SU-DHL-6 (cell line): ENCODE results near the gene OTOGL.

ENCODE experiments used
- H2AFZ ChIP-seq: fragments of 200-600 bp; sonication (generic); 2 replicates; pipeline ENCODE4 v1.6.1; 2014; ENCODE audit warnings: low read depth, mild to moderate bottlenecking, moderate library complexity, mixed read lengths, antibody characterized with exemption, low read length; ENCODE audit not compliant: severe bottlenecking
- H3F3A ChIP-seq: fragments of 200-600 bp; shearing (Covaris generic); 2 replicates; pipeline ENCODE4 v1.6.0; 2016; ENCODE audit warnings: antibody characterized with exemption, mild to moderate bottlenecking; ENCODE audit not compliant: insufficient read depth
- H3K27ac ChIP-seq: fragments of 200-600 bp; sonication (generic); 2 replicates; pipeline ENCODE4 v1.5.1; 2016; ENCODE audit warnings: low read depth, mild to moderate bottlenecking, low read length, moderate library complexity, mixed read lengths
- H3K27me3 ChIP-seq: fragments of 200-600 bp; sonication (generic), shearing (Covaris generic); 2 replicates; pipeline ENCODE4 v1.6.0; 2014; ENCODE audit warnings: mild to moderate bottlenecking, low read length
- H3K36me3 ChIP-seq: fragments of 200-600 bp; sonication (generic); 2 replicates; pipeline ENCODE4 v1.6.1; 2014; ENCODE audit warnings: mild to moderate bottlenecking, low read length, mixed read lengths
- H3K4me2 ChIP-seq: fragments of 300-600, 200-600 bp; shearing (Covaris generic), sonication (generic); 2 replicates; pipeline ENCODE4 v1.6.0; 2014; ENCODE audit warnings: low read length, low read depth, mild to moderate bottlenecking; ENCODE audit not compliant: poor library complexity, severe bottlenecking
- H3K4me3 ChIP-seq: fragments of 200-600 bp; sonication (generic); 2 replicates; pipeline ENCODE4 v1.5.1; 2014; ENCODE audit warnings: antibody characterized with exemption, low read length, mild to moderate bottlenecking, mixed read lengths; ENCODE audit not compliant: insufficient read depth, poor library complexity, severe bottlenecking
- H3K79me2 ChIP-seq: fragments of 200-600 bp; sonication (generic); 2 replicates; pipeline ENCODE4 v1.6.1; 2014; ENCODE audit warnings: mild to moderate bottlenecking, low read length, moderate library complexity; ENCODE audit not compliant: insufficient read depth
- H3K9ac ChIP-seq: fragments of 200-600 bp; sonication (generic); 2 replicates; pipeline ENCODE4 v1.7.0; 2014; ENCODE audit warnings: mild to moderate bottlenecking, low read length
- H3K9me2 ChIP-seq: fragments of 200-600 bp; sonication (generic); replicated peaks from 2 replicates; pipeline ENCODE4 v1.6.1; 2014; ENCODE audit warnings: low read length; ENCODE audit not compliant: insufficient read depth
- H3K9me3 ChIP-seq: fragments of 200-600 bp; sonication (generic); 2 replicates; pipeline ENCODE4 v1.6.1; 2014; ENCODE audit warnings: low read length, mixed read lengths; ENCODE audit not compliant: insufficient read depth
- H4K20me1 ChIP-seq: fragments of 200-600 bp; sonication (generic); 2 replicates; pipeline ENCODE4 v1.6.1; 2014; ENCODE audit warnings: low read depth, mild to moderate bottlenecking, antibody characterized with exemption, low read length, moderate library complexity, mixed read lengths
- EZH2phosphoT487 ChIP-seq: fragments of 200-600 bp; sonication (generic), shearing (Covaris generic); conservative IDR thresholded peaks from 2 replicates; pipeline ENCODE4 v1.6.1; 2018; ENCODE audit warnings: mild to moderate bottlenecking, antibody characterized with exemption, low read length, moderate library complexity, mixed read lengths
- TF ChIP-seq, protein P1 (sequence below): fragments of 200-600 bp; sonication (generic); IDR thresholded peaks from one replicate; pipeline ENCODE4 v1.5.1; 2017; ENCODE audit warnings: antibody characterized with exemption, mild to moderate bottlenecking, low read length, moderate library complexity; ENCODE audit not compliant: insufficient read depth, poor library complexity, severe bottlenecking

OTOGL gene

DNA sequence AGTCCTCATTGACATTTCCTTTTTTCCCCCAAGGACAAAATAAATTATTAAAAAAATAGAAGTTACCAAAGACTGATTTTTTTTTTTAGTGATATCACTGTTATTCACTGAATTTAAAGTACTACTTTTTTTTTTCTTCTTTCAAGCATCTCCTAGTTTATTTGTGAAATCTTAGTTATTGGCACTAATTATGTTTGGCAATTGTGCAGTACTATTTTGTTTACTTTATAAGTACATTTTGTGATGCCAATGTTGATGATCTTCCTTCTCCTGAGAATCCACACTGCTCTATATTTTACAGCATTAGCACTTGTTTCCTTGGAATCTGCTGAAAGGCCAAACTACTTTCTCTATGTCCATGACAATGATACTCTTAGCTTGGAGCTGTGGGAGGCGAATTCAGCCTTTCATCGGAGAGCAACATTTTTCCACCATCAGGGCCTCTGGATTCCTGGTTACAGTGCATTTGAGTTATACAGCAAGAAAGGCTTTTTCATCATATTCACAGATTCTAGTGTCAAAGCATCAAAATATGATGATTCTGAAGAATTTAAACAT is 220.9 kb downstream of the OTOGL start:
- Histone ChIP-seq H2AFZ (no peak overlapping the region), H3K27me3 (no peaks in the 10 kb centered on the region), H4K20me1 (no peaks in the 10 kb centered on the region), H3K9me2 (no peaks in the 10 kb centered on the region), H3K4me2 (no peak overlapping the region), H3K27ac (no peak overlapping the region), H3F3A (no peaks in the 10 kb centered on the region), H3K79me2 (no peaks in the 10 kb centered on the region), H3K4me3 (no peak overlapping the region), H3K9me3 (no peaks in the 10 kb centered on the region), H3K36me3 (no peaks in the 10 kb centered on the region), H3K9ac (no peak overlapping the region)
- TF ChIP-seq, protein P1, sequence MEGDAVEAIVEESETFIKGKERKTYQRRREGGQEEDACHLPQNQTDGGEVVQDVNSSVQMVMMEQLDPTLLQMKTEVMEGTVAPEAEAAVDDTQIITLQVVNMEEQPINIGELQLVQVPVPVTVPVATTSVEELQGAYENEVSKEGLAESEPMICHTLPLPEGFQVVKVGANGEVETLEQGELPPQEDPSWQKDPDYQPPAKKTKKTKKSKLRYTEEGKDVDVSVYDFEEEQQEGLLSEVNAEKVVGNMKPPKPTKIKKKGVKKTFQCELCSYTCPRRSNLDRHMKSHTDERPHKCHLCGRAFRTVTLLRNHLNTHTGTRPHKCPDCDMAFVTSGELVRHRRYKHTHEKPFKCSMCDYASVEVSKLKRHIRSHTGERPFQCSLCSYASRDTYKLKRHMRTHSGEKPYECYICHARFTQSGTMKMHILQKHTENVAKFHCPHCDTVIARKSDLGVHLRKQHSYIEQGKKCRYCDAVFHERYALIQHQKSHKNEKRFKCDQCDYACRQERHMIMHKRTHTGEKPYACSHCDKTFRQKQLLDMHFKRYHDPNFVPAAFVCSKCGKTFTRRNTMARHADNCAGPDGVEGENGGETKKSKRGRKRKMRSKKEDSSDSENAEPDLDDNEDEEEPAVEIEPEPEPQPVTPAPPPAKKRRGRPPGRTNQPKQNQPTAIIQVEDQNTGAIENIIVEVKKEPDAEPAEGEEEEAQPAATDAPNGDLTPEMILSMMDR, result no peak
- no peak for TF ChIP-seq EZH2phosphoT487

GRCh38 chr12:80321653-80322052 is 222.3 kb downstream of the OTOGL start:
- Histone ChIP-seq H3K4me2 (no peak overlapping the region), H3K27ac (no peak overlapping the region)

GRCh38 chr12:80325167-80325959 is 226.0 kb downstream of the OTOGL start:
- no peak for TF ChIP-seq EZH2phosphoT487
- TF ChIP-seq, protein P1, result no peak
- no peak overlapping the region for H3K27ac ChIP-seq
- no peak overlapping the region for H3K4me2 ChIP-seq
- no peaks in the 10 kb centered on the region for H3F3A ChIP-seq
- no peaks in the 10 kb centered on the region for H3K79me2 ChIP-seq
- no peaks in the 10 kb centered on the region for H3K9me2 ChIP-seq
- no peak overlapping the region for H2AFZ ChIP-seq
- H3K36me3 ChIP-seq, result no peaks in the 10 kb centered on the region; the same call in 1 of the 2 replicates
- H3K27me3 ChIP-seq, result no peaks in the 10 kb centered on the region
- H4K20me1 ChIP-seq, result no peaks in the 10 kb centered on the region
- no peak overlapping the region for H3K4me3 ChIP-seq
- H3K9ac ChIP-seq, result no peak overlapping the region
- H3K9me3 ChIP-seq, result no peaks in the 10 kb centered on the region

More at GRCh38 chr12:80321653-80322052, 222.3 kb downstream of the OTOGL start:
- no peaks in the 10 kb centered on the region; the same call in 1 of the 2 replicates for H3K36me3 ChIP-seq
- no peak overlapping the region for H3K4me3 ChIP-seq
- H3K9me2 ChIP-seq, result no peaks in the 10 kb centered on the region
- TF ChIP-seq, protein P1, result no peak
- no peak for TF ChIP-seq EZH2phosphoT487
- H3K9ac ChIP-seq, result no peak overlapping the region
- H4K20me1 ChIP-seq, result no peaks in the 10 kb centered on the region
- no peaks in the 10 kb centered on the region for H3K27me3 ChIP-seq
- no peaks in the 10 kb centered on the region for H3F3A ChIP-seq
- H3K79me2 ChIP-seq, result no peaks in the 10 kb centered on the region
- H2AFZ ChIP-seq, result no peak overlapping the region
- no peaks in the 10 kb centered on the region for H3K9me3 ChIP-seq
